Measurements from ENCODE around the gene MTX1.

DNA sequence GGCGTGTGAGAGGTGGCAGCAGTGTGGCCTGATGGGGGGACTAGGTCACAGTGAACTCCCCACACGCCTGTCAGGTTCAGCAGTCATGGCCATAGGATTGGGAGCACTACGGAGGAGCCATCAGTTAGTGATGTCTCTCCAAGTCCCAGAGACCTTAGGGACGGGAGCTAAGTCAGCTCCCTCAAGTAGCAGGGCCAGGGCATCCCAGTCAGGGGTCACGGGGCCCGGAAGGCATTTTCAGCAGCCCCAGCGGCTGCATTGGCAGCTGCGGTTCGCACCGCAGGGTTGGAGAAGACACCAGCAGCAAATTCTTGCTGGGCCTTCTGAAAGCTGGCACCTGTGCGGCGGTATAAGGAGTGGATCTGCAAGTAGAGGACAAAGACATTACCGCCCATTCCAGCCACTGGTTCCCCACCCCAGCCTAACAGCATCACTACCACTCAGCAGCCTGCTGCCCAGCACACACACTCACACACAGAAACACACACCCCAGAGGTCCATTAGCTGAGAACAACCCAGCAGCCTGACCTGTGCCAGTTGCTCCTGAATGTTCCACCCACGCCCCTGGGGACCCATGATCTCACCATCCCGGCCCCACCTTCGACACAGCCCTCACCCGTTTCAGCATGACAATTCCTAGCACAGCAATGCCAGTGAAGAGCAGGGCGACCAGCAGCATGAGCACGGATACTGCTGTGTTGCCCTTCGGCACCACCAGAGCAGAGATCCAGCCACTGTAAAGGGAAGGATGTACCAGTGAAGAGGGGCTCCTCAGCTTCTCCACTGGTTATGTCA lies 47.8 kb downstream of the MTX1 start:
- TF ChIP-seq, protein P1, sequence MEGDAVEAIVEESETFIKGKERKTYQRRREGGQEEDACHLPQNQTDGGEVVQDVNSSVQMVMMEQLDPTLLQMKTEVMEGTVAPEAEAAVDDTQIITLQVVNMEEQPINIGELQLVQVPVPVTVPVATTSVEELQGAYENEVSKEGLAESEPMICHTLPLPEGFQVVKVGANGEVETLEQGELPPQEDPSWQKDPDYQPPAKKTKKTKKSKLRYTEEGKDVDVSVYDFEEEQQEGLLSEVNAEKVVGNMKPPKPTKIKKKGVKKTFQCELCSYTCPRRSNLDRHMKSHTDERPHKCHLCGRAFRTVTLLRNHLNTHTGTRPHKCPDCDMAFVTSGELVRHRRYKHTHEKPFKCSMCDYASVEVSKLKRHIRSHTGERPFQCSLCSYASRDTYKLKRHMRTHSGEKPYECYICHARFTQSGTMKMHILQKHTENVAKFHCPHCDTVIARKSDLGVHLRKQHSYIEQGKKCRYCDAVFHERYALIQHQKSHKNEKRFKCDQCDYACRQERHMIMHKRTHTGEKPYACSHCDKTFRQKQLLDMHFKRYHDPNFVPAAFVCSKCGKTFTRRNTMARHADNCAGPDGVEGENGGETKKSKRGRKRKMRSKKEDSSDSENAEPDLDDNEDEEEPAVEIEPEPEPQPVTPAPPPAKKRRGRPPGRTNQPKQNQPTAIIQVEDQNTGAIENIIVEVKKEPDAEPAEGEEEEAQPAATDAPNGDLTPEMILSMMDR (IDR thresholded peaks at IDR 0.05; ENCODE audit: low read depth, low read length, poor library complexity, severe bottlenecking), result no peak
- TF ChIP-seq EZH2phosphoT487 (IDR thresholded peaks at IDR 0.05; ENCODE audit: borderline replicate concordance, low read length), result no peak

Data from DOHH2 (cell line).